ENCODE results near the gene PSORS1C2.

- TF ChIP-seq POLR2AphosphoS5 (IDR thresholded peaks at IDR 0.05; ENCODE audit: borderline replicate concordance, low read depth, low read length) (no peak), EZH2 (IDR thresholded peaks at IDR 0.05) (no peak)
Observed at GRCh38 chr6:31118178-31118577, 20.7 kb downstream of the PSORS1C2 start.
